GM19397 (cell line): ENCODE results near the gene DKK3.

Source experiments
- ATAC-seq: cut with Tn5 transposase; IDR thresholded peaks from one replicate; pipeline ENCODE4 v1.9.1; 2021; ENCODE audit warnings: mild to moderate bottlenecking, moderate library complexity; ENCODE audit not compliant: unreplicated experiment

The DKK3 gene

GRCh38 chr11:12031856-12032544, 23.6 kb upstream of the DKK3 start:
- ATAC-seq: no peak

- no peak for ATAC-seq
These were observed 21.4 kb upstream of the DKK3 start for GRCh38 chr11:12029738-12030363.

- ATAC-seq: no peak
These were observed 20.7 kb upstream of the DKK3 start for GRCh38 chr11:12029119-12029518.

- no peak for ATAC-seq
These were observed 19.9 kb upstream of the DKK3 start for GRCh38 chr11:12028303-12028702.

- no peak for ATAC-seq
These were observed 18.1 kb upstream of the DKK3 start for GRCh38 chr11:12026331-12027211.

- no peak for ATAC-seq
These were observed 16.0 kb upstream of the DKK3 start for GRCh38 chr11:12024254-12024926.

- ATAC-seq: no peak
These were observed 14.6 kb upstream of the DKK3 start for GRCh38 chr11:12023015-12023414.

GRCh38 chr11:12020546-12020945, 12.1 kb upstream of the DKK3 start:
- ATAC-seq: no peak

- no peak for ATAC-seq
These were observed 11.5 kb upstream of the DKK3 start for GRCh38 chr11:12019866-12020416.

GRCh38 chr11:12019337-12019736, 10.9 kb upstream of the DKK3 start:
- ATAC-seq: no peak

GRCh38 chr11:12017865-12018453, 9.5 kb upstream of the DKK3 start:
- ATAC-seq: no peak

- ATAC-seq: no peak
These were observed 8.8 kb upstream of the DKK3 start for GRCh38 chr11:12017243-12017678.

- no peak for ATAC-seq
These were observed 7.8 kb upstream of the DKK3 start for GRCh38 chr11:12016246-12016645.

- no peak for ATAC-seq
These were observed 7.1 kb upstream of the DKK3 start for GRCh38 chr11:12015486-12015885.

- ATAC-seq: no peak
These were observed 5.4 kb upstream of the DKK3 start for GRCh38 chr11:12013781-12014180.

- ATAC-seq: no peak
These were observed 1.3 kb upstream of the DKK3 start for GRCh38 chr11:12009617-12010321.

GRCh38 chr11:12008790-12009616, 577 bp upstream of the DKK3 start:
- no peak for ATAC-seq

- no peak for ATAC-seq
These were observed 1.2 kb downstream of the DKK3 start for GRCh38 chr11:12007230-12007593.
